H1 (cell line): ENCODE results near the gene KCTD11. TPM values are rescaled to one million over a fixed set of nuclear protein-coding genes. Genes with fewer than 3 reads are reported as not detected.

Source experiments
- BCL11A ChIP-seq, 2 experiments: IDR thresholded peaks; one replicate each; pipeline ENCODE4 v1.6.1; 2011; ENCODE audit warnings: low read depth in 2 of 2, low read length in 2 of 2, mild to moderate bottlenecking in 2 of 2
- CHD2 ChIP-seq: IDR thresholded peaks from 2 replicates; pipeline ENCODE4 v1.6.1; 2012; ENCODE audit warnings: low read length, improper control_type of control experiment
- CTBP2 ChIP-seq: IDR thresholded peaks from 2 replicates; pipeline ENCODE4 v1.7.0; 2011; ENCODE audit warnings: borderline replicate concordance, mild to moderate bottlenecking, moderate library complexity, mixed read lengths, low read length; ENCODE audit not compliant: insufficient read depth, insufficient read length
- RAD21 ChIP-seq, 2 experiments: IDR thresholded peaks in 1 of 2; conservative IDR thresholded peaks in 1 of 2; 2 replicates each; pipeline ENCODE4 v1.6.1; 2011; ENCODE audit warnings: low read depth in 2 of 2, low read length in 2 of 2, improper control_type of control experiment in 1 of 2, inconsistent platforms in 1 of 2, mild to moderate bottlenecking in 1 of 2, moderate library complexity in 1 of 2
- RBBP5 ChIP-seq: IDR thresholded peaks from 2 replicates; pipeline ENCODE4 v1.7.1; 2012; ENCODE audit warnings: low read depth, mild to moderate bottlenecking, inconsistent platforms, low read length, moderate library complexity, borderline replicate concordance
- SP1 ChIP-seq: IDR thresholded peaks from 2 replicates; pipeline ENCODE4 v1.6.1; 2011; ENCODE audit warnings: low read depth, low read length
- TBP ChIP-seq: IDR thresholded peaks from 2 replicates; pipeline ENCODE4 v1.6.1; 2011; ENCODE audit warnings: low read depth, low read length, improper control_type of control experiment
- polyA plus RNA-seq, 7 experiments: library from polyadenylated mRNA; depleted of rRNA in 3 of 7; stranded (reverse) in 5 of 7; unstranded in 2 of 7; fragments of >200 nt in 5 of 7; fragments of 200-250 nt in 2 of 7; gene quantifications; 1 replicate in 5 of 7; 2 replicates in 1 of 7; 4 replicates in 1 of 7; pipeline versions ENCODE4 v1.2.1 to v1.2.3, GENCODE V29; 2011 to 2013; ENCODE audit warnings: missing spikeins in 2 of 7, mixed read lengths in 2 of 7
- total RNA-seq: library from RNA; stranded (reverse); fragmentation: NEBNext Ultra II Directional; extraction: Animal tissue kit (Norgen Biotek cat#: 25700); gene quantifications from 2 replicates; pipeline ENCODE4 v1.2.1, GENCODE V29; 2021
- TF ChIP-seq, protein P1 (sequence below): fragments of 300-600 bp; sonication (generic); IDR thresholded peaks from 2 replicates; pipeline ENCODE4 v1.7.1; 2012; ENCODE audit warnings: low read length, moderate library complexity, mild to moderate bottlenecking, inconsistent platforms; ENCODE audit not compliant: insufficient replicate concordance
- TF ChIP-seq, protein P2 (sequence below): IDR thresholded peaks from 2 replicates; pipeline ENCODE4 v1.6.1; 2012; ENCODE audit warnings: low read length, inconsistent platforms

The KCTD11 gene
- total and polyA plus RNA-seq, 2 of the 8 experiments (the other 6 are each of a cell fraction or from before 2014, with no cell fraction given), result 8.6 to 9.2 TPM

DNA sequence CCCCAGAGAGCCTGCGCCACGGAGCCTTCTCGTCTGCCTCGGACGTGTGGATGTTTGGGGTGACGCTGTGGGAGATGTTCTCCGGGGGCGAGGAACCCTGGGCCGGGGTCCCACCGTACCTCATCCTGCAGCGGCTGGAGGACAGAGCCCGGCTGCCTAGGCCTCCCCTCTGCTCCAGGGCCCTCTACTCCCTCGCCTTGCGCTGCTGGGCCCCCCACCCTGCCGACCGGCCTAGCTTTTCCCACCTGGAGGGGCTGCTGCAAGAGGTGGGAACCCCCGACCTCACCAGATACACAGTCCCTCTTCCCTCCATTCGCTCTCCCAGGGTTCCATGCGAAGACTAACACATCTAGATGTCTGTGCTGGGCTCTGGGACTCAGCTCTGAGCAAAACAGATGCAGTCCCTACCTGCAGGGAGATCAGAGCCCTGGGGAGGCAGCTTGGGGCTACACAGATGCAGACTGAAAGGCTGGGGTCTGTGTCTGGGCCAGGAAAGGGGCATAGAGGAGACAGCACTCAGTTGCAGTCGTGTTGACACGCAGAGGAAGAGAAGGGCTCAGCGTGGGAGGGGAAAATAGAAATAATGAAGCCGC lies 32.6 kb downstream of the KCTD11 start (continued):
- TF ChIP-seq, protein P1, sequence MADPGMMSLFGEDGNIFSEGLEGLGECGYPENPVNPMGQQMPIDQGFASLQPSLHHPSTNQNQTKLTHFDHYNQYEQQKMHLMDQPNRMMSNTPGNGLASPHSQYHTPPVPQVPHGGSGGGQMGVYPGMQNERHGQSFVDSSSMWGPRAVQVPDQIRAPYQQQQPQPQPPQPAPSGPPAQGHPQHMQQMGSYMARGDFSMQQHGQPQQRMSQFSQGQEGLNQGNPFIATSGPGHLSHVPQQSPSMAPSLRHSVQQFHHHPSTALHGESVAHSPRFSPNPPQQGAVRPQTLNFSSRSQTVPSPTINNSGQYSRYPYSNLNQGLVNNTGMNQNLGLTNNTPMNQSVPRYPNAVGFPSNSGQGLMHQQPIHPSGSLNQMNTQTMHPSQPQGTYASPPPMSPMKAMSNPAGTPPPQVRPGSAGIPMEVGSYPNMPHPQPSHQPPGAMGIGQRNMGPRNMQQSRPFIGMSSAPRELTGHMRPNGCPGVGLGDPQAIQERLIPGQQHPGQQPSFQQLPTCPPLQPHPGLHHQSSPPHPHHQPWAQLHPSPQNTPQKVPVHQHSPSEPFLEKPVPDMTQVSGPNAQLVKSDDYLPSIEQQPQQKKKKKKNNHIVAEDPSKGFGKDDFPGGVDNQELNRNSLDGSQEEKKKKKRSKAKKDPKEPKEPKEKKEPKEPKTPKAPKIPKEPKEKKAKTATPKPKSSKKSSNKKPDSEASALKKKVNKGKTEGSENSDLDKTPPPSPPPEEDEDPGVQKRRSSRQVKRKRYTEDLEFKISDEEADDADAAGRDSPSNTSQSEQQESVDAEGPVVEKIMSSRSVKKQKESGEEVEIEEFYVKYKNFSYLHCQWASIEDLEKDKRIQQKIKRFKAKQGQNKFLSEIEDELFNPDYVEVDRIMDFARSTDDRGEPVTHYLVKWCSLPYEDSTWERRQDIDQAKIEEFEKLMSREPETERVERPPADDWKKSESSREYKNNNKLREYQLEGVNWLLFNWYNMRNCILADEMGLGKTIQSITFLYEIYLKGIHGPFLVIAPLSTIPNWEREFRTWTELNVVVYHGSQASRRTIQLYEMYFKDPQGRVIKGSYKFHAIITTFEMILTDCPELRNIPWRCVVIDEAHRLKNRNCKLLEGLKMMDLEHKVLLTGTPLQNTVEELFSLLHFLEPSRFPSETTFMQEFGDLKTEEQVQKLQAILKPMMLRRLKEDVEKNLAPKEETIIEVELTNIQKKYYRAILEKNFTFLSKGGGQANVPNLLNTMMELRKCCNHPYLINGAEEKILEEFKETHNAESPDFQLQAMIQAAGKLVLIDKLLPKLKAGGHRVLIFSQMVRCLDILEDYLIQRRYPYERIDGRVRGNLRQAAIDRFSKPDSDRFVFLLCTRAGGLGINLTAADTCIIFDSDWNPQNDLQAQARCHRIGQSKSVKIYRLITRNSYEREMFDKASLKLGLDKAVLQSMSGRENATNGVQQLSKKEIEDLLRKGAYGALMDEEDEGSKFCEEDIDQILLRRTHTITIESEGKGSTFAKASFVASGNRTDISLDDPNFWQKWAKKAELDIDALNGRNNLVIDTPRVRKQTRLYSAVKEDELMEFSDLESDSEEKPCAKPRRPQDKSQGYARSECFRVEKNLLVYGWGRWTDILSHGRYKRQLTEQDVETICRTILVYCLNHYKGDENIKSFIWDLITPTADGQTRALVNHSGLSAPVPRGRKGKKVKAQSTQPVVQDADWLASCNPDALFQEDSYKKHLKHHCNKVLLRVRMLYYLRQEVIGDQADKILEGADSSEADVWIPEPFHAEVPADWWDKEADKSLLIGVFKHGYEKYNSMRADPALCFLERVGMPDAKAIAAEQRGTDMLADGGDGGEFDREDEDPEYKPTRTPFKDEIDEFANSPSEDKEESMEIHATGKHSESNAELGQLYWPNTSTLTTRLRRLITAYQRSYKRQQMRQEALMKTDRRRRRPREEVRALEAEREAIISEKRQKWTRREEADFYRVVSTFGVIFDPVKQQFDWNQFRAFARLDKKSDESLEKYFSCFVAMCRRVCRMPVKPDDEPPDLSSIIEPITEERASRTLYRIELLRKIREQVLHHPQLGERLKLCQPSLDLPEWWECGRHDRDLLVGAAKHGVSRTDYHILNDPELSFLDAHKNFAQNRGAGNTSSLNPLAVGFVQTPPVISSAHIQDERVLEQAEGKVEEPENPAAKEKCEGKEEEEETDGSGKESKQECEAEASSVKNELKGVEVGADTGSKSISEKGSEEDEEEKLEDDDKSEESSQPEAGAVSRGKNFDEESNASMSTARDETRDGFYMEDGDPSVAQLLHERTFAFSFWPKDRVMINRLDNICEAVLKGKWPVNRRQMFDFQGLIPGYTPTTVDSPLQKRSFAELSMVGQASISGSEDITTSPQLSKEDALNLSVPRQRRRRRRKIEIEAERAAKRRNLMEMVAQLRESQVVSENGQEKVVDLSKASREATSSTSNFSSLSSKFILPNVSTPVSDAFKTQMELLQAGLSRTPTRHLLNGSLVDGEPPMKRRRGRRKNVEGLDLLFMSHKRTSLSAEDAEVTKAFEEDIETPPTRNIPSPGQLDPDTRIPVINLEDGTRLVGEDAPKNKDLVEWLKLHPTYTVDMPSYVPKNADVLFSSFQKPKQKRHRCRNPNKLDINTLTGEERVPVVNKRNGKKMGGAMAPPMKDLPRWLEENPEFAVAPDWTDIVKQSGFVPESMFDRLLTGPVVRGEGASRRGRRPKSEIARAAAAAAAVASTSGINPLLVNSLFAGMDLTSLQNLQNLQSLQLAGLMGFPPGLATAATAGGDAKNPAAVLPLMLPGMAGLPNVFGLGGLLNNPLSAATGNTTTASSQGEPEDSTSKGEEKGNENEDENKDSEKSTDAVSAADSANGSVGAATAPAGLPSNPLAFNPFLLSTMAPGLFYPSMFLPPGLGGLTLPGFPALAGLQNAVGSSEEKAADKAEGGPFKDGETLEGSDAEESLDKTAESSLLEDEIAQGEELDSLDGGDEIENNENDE, result no peak
- TF ChIP-seq RAD21 (IDR thresholded peaks at IDR 0.05 in 1 of 2, conservative IDR thresholded peaks at IDR 0.05 in 1 of 2; ENCODE audit: low read depth in 2 of 2, low read length in 2 of 2), result no peak
- no peak for TF ChIP-seq BCL11A (IDR thresholded peaks at IDR 0.05; ENCODE audit: low read depth in 2 of 2, low read length in 2 of 2)
- no peak for TF ChIP-seq CHD2
- TF ChIP-seq, protein P2, sequence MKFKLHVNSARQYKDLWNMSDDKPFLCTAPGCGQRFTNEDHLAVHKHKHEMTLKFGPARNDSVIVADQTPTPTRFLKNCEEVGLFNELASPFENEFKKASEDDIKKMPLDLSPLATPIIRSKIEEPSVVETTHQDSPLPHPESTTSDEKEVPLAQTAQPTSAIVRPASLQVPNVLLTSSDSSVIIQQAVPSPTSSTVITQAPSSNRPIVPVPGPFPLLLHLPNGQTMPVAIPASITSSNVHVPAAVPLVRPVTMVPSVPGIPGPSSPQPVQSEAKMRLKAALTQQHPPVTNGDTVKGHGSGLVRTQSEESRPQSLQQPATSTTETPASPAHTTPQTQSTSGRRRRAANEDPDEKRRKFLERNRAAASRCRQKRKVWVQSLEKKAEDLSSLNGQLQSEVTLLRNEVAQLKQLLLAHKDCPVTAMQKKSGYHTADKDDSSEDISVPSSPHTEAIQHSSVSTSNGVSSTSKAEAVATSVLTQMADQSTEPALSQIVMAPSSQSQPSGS, result no peak
- TF ChIP-seq SP1, result no peak
- TF ChIP-seq TBP, result no peak
- TF ChIP-seq CTBP2, result no peak
- no peak for TF ChIP-seq RBBP5
